ES-I3 (cell line): ENCODE data around the gene CYTH2.

Experiments
- H3K36me3 ChIP-seq: 2 replicates; pipeline ENCODE4 v1.6.1; 2013; ENCODE audit warnings: mild to moderate bottlenecking, low read length, control low read depth, moderate library complexity; ENCODE audit not compliant: insufficient read depth
- H3K4me1 ChIP-seq: 2 replicates; pipeline ENCODE4 v1.6.1; 2013; ENCODE audit warnings: mild to moderate bottlenecking, control low read depth, low read length; ENCODE audit not compliant: insufficient read depth
- H3K9ac ChIP-seq: 2 replicates; pipeline ENCODE4 v1.6.1; 2013; ENCODE audit warnings: low read depth, mild to moderate bottlenecking, low read length, moderate library complexity
- H3K9me3 ChIP-seq: 2 replicates; pipeline ENCODE4 v1.6.1; 2013; ENCODE audit warnings: mild to moderate bottlenecking, low read length, moderate library complexity; ENCODE audit not compliant: control insufficient read depth, insufficient read depth

Gene CYTH2

GRCh38 chr19:48469289-48469881 lies at the start of gene CYTH2:
CYTH2 (plus strand) TSS chr19:48469369; CDS start chr19:48469508, 139 bp downstream.
- Histone ChIP-seq H3K36me3 (peaks cover 19% of the 10 kb centered on the region), H3K9ac (peak within 1 kb of the TSS; percentile 100), H3K9me3 (no peaks in the 10 kb centered on the region), H3K4me1 (no peaks in the 10 kb centered on the region)

- Histone ChIP-seq H3K36me3 (peaks cover 9% of the 10 kb centered on the region), H3K4me1 (peaks cover 17% of the 10 kb centered on the region), H3K9me3 (no peaks in the 10 kb centered on the region), H3K9ac (no peak overlapping the region)
These were observed 47.6 kb upstream of the CYTH2 start for GRCh38 chr19:48421548-48421947.

- no peaks in the 10 kb centered on the region for H3K9me3 ChIP-seq
- H3K4me1 ChIP-seq: peaks cover 13% of the 10 kb centered on the region
- peaks cover 9% of the 10 kb centered on the region for H3K36me3 ChIP-seq
- peak overlapping the region; percentile 25 for H3K9ac ChIP-seq
These were observed 44.4 kb upstream of the CYTH2 start for GRCh38 chr19:48424694-48425219.

- H3K9me3 ChIP-seq: no peaks in the 10 kb centered on the region
- H3K36me3 ChIP-seq: peaks cover 5% of the 10 kb centered on the region
- peaks cover 13% of the 10 kb centered on the region for H3K4me1 ChIP-seq
- H3K9ac ChIP-seq: no peak overlapping the region
These were observed 40.5 kb upstream of the CYTH2 start for GRCh38 chr19:48428670-48429069.

GRCh38 chr19:48433337-48433736 lies 35.8 kb upstream of the CYTH2 start:
- Histone ChIP-seq H3K4me1 (peaks cover 6% of the 10 kb centered on the region; the same call in 1 of the 2 replicates), H3K9me3 (no peaks in the 10 kb centered on the region), H3K9ac (no peak overlapping the region), H3K36me3 (peaks cover 3% of the 10 kb centered on the region)

GRCh38 chr19:48436586-48436985 lies 32.6 kb upstream of the CYTH2 start:
- peaks cover 6% of the 10 kb centered on the region; the same call in 1 of the 2 replicates for H3K4me1 ChIP-seq
- H3K9me3 ChIP-seq: no peaks in the 10 kb centered on the region
- no peaks in the 10 kb centered on the region; the same call in 1 of the 2 replicates for H3K36me3 ChIP-seq
- no peak overlapping the region for H3K9ac ChIP-seq

- no peaks in the 10 kb centered on the region for H3K9me3 ChIP-seq
- no peak overlapping the region for H3K9ac ChIP-seq
- peaks cover 6% of the 10 kb centered on the region; the same call in 1 of the 2 replicates for H3K4me1 ChIP-seq
- no peaks in the 10 kb centered on the region; the same call in 1 of the 2 replicates for H3K36me3 ChIP-seq
These were observed 27.7 kb upstream of the CYTH2 start for GRCh38 chr19:48441360-48442050.

- H3K9ac ChIP-seq: no peak overlapping the region
- H3K9me3 ChIP-seq: no peaks in the 10 kb centered on the region
- H3K36me3 ChIP-seq: peaks cover under 1% of the 10 kb centered on the region; the same call in 1 of the 2 replicates
These were observed 26.8 kb upstream of the CYTH2 start for GRCh38 chr19:48442116-48443035.

GRCh38 chr19:48443256-48443655 lies 25.9 kb upstream of the CYTH2 start:
- Histone ChIP-seq H3K9me3 (no peaks in the 10 kb centered on the region), H3K9ac (peak overlapping the region; percentile 15; the same call in 1 of the 2 replicates), H3K36me3 (peaks cover 8% of the 10 kb centered on the region; the same call in 1 of the 2 replicates), H3K4me1 (no peaks in the 10 kb centered on the region; the same call in 1 of the 2 replicates)

More at GRCh38 chr19:48442116-48443035, 26.8 kb upstream of the CYTH2 start:
- peaks cover under 1% of the 10 kb centered on the region; the same call in 1 of the 2 replicates for H3K4me1 ChIP-seq

GRCh38 chr19:48443731-48444128 lies 25.4 kb upstream of the CYTH2 start:
- Histone ChIP-seq H3K9me3 (no peaks in the 10 kb centered on the region), H3K36me3 (peaks cover 9% of the 10 kb centered on the region; the same call in 1 of the 2 replicates), H3K4me1 (no peaks in the 10 kb centered on the region; the same call in 1 of the 2 replicates), H3K9ac (peak overlapping the region; percentile 95; the same call in 1 of the 2 replicates)

- Histone ChIP-seq H3K4me1 (no peaks in the 10 kb centered on the region; the same call in 1 of the 2 replicates), H3K36me3 (peaks cover 12% of the 10 kb centered on the region; the same call in 1 of the 2 replicates), H3K9me3 (no peaks in the 10 kb centered on the region), H3K9ac (peak overlapping the region; percentile 95; the same call in 1 of the 2 replicates)
These were observed 24.8 kb upstream of the CYTH2 start for GRCh38 chr19:48444129-48444935.

GRCh38 chr19:48444936-48445200 lies 24.3 kb upstream of the CYTH2 start:
- H3K36me3 ChIP-seq: peaks cover 14% of the 10 kb centered on the region; the same call in 1 of the 2 replicates
- H3K9ac ChIP-seq: peak overlapping the region; percentile 95; the same call in 1 of the 2 replicates
- H3K9me3 ChIP-seq: no peaks in the 10 kb centered on the region
- no peaks in the 10 kb centered on the region; the same call in 1 of the 2 replicates for H3K4me1 ChIP-seq

- peak overlapping the region; percentile 95 for H3K9ac ChIP-seq
These were observed 23.9 kb upstream of the CYTH2 start for GRCh38 chr19:48445256-48445605.

More at GRCh38 chr19:48445256-48445605, 23.9 kb upstream of the CYTH2 start:
- H3K36me3 ChIP-seq: peaks cover 14% of the 10 kb centered on the region; the same call in 1 of the 2 replicates
- no peaks in the 10 kb centered on the region for H3K9me3 ChIP-seq
- no peaks in the 10 kb centered on the region; the same call in 1 of the 2 replicates for H3K4me1 ChIP-seq
